Ascending aorta (tissue), 2 donors: ENCODE measurements around the gene NAT16. TPM values are rescaled to one million over a fixed set of nuclear protein-coding genes. Genes with fewer than 3 reads are reported as not detected.
A peak's percentile ranks its signal among the peaks of the same experiment; 100 is the strongest.
"Not testable (repeated sequence)": the region's sequence is repeated elsewhere in the genome, so short reads cannot be mapped to it uniquely, and the experiment has no call there.

Experiments used
- DNase-seq, 2 donors: peaks; one replicate each; pipeline ENCODE4 v3.0.0-alpha.2; 2019; ENCODE audit warnings: low spot score in 2 of 2
- H3K27ac ChIP-seq, 2 donors: fragments of 200-600 bp; sonication (generic); one replicate each; pipeline ENCODE4 v1.5.1; 2016 to 2017; ENCODE audit warnings: mild to moderate bottlenecking in 1 of 2
- H3K27me3 ChIP-seq: fragments of 200-600 bp; sonication (generic); one replicate; pipeline ENCODE4 v1.5.1; 2017
- H3K36me3 ChIP-seq, 2 donors: fragments of 200-600 bp; sonication (generic); one replicate each; pipeline ENCODE4 v1.5.1; 2016
- H3K4me1 ChIP-seq, 2 donors: fragments of 200-600 bp; sonication (generic); one replicate each; pipeline ENCODE4 v1.5.1; 2016 to 2017; ENCODE audit warnings: mild to moderate bottlenecking in 1 of 2
- H3K4me3 ChIP-seq, 2 donors: fragments of 200-600 bp; sonication (generic); one replicate each; pipeline ENCODE4 v1.5.1; 2016 to 2017; ENCODE audit warnings: mild to moderate bottlenecking in 1 of 2
- H3K9me3 ChIP-seq, 2 donors: fragments of 200-600 bp; sonication (generic); one replicate each; pipeline ENCODE4 v1.5.1; 2016
- intact Hi-C: fragments of 100-400 bp; cut with DNase I; formaldehyde crosslinking; loops from one replicate; pipeline ENCODE4 v1.15.1; 2023
- total RNA-seq: library from RNA; depleted of rRNA; stranded (reverse); fragments of >200 nt; gene quantifications from one replicate; pipeline ENCODE4 v1.1.0, GENCODE V29; 2016
- TF ChIP-seq, protein P1 (sequence below), 3 experiments: fragments of 200-600 bp in 2 of 3; fragments of 450-650 bp in 1 of 3; sonication (generic) in 2 of 3; IDR thresholded peaks; one replicate each; pipeline ENCODE4 v1.5.1; 2016 to 2019; ENCODE audit warnings: antibody characterized with exemption in 3 of 3, mild to moderate bottlenecking in 1 of 3, moderate library complexity in 1 of 3

The NAT16 gene
- total RNA-seq, 1 donor from 2014 or later = not detected

DNA sequence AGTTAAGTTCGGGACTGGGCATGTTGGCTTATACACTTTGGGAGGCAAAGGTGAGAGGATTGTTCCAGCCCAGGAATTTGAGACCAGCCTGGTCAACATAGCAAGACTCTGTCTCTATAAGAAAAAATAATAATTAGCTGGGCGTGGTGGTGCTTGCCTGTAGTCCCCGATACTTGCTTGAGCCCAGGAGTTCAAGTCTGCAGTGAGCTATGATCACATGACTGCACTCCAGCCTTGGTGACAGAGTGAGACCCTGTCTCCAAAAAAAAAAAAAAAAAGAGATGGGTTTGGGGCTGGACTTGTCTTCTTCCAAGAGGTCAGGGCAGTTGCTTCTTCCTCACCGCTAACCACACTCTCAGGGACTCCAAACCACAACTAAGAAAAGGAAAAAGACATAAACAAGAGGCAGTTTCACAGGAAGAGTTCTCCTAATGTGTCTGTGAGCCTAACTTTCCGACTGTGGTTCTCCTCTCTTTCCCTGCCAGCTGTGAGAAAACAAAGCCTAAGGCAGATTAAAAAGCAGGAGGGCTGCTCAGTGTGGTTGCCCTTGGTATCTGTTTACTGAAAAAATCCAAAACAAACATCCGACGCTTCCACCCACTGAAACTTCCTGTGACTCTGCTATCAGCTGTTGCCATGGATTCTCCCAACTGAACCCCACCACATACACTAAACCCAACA is 55.6 kb downstream of the NAT16 start:
- intact Hi-C loops = no loop called here
- no peak for DNase-seq
- TF ChIP-seq, protein P1, sequence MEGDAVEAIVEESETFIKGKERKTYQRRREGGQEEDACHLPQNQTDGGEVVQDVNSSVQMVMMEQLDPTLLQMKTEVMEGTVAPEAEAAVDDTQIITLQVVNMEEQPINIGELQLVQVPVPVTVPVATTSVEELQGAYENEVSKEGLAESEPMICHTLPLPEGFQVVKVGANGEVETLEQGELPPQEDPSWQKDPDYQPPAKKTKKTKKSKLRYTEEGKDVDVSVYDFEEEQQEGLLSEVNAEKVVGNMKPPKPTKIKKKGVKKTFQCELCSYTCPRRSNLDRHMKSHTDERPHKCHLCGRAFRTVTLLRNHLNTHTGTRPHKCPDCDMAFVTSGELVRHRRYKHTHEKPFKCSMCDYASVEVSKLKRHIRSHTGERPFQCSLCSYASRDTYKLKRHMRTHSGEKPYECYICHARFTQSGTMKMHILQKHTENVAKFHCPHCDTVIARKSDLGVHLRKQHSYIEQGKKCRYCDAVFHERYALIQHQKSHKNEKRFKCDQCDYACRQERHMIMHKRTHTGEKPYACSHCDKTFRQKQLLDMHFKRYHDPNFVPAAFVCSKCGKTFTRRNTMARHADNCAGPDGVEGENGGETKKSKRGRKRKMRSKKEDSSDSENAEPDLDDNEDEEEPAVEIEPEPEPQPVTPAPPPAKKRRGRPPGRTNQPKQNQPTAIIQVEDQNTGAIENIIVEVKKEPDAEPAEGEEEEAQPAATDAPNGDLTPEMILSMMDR (IDR thresholded peaks at IDR 0.05) = no peak
- Histone ChIP-seq H3K9me3 (no peaks in the 10 kb centered on the region), H3K36me3 (peaks cover 0 to 16% of the 10 kb centered on the region in 2 donors), H3K4me1 (peaks cover 12 to 72% of the 10 kb centered on the region in 2 donors), H3K27ac (peak overlapping the region; percentile 96 to 98), H3K4me3 (no peak overlapping the region), H3K27me3 (no peaks in the 10 kb centered on the region)

- intact Hi-C loops = no loop called here
- H3K4me1 ChIP-seq = peaks cover 18 to 75% of the 10 kb centered on the region in 2 donors
- DNase-seq = no peak
- no peaks in the 10 kb centered on the region for H3K27me3 ChIP-seq
- no peak overlapping the region for H3K4me3 ChIP-seq
- TF ChIP-seq, protein P1 (IDR thresholded peaks at IDR 0.05) = no peak
- peak overlapping the region; percentile 96 to 98 for H3K27ac ChIP-seq
- H3K36me3 ChIP-seq = peaks cover 0 to 9% of the 10 kb centered on the region in 2 donors
- H3K9me3 ChIP-seq = no peaks in the 10 kb centered on the region
Measured at GRCh38 chr7:101123703-101124068, 56.4 kb downstream of the NAT16 start.

DNA sequence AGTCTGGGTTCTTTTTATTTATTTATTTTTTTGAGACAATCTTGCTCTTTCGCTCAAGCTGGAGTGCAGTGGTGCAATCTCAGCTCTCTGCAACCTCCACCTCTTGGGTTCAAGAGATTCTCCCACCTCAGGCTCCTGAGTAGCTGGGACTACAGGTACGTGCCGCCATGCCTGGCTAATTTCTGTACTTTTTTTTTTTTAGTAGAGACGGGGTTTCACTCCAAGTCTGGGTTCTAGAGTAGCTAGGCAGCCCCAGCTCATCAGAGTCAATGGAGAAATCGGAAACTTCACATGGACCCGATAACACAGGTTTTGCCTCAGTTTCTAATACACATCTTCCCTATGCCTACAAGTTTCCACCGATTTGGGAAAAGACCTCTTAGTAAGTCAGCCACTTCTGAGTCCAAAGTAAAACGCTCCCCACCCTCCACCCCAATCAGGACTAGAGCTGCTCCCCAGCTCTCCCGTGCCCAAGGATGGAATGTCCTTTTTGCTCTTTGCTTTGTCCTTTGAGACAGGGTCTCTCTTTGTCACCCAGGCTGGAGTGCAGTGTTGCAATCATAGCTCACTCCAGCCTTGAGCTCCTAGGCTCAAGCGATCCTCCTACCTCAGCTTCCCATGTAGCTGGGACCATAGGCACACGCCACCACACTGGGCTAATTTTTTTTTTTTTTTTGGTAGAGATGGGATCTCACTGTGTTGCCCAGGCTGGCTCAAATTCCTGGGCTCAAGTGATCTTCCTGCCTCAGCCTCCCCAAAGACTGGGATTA is 57.0 kb downstream of the NAT16 start:
- intact Hi-C loops = no loop called here
- Histone ChIP-seq H3K27ac (peak overlapping the region; percentile 96 to 98), H3K9me3 (no peaks in the 10 kb centered on the region), H3K27me3 (no peaks in the 10 kb centered on the region), H3K36me3 (peaks cover 0 to 4% of the 10 kb centered on the region in 2 donors), H3K4me1 (peaks cover 18 to 71% of the 10 kb centered on the region in 2 donors), H3K4me3 (peak overlapping the region; percentile 57 to 63)
- TF ChIP-seq, protein P1 (IDR thresholded peaks at IDR 0.05) = no peak
- no peak for DNase-seq

- TF ChIP-seq, protein P1 (IDR thresholded peaks at IDR 0.05) = no peak
- Histone ChIP-seq H3K4me3 (peak overlapping the region; percentile 57 to 63), H3K27me3 (no peaks in the 10 kb centered on the region), H3K36me3 (no peaks in the 10 kb centered on the region), H3K4me1 (peaks cover 18 to 75% of the 10 kb centered on the region in 2 donors), H3K9me3 (no peaks in the 10 kb centered on the region), H3K27ac (peak overlapping the region; percentile 96 to 98)
- DNase-seq = peak; percentile 90 to 99
- intact Hi-C loops = loop anchor here (1.0 kb wide), 1 partner anchor 16 kb away; no protein-coding TSS in a partner anchor
Measured at GRCh38 chr7:101121991-101122932, 57.8 kb downstream of the NAT16 start.

DNA sequence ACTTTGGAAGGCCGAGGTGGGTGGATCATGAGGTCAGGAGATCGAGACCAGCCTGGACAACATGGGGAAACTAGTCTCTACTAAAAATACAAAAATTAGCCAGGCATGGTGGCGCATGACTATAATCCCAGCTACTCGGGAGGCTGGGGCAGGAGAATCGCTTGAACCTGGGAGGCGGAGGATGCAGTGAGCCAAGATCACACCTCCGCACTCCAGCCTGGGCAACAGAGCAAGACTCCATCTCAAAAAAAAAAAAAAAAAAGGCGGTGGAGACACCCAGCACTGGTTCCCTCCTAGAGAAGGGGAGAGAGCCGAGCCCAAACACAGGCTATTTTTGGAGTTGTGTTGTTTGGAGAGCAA is 58.5 kb downstream of the NAT16 start:
- H3K9me3 ChIP-seq, DNase-seq, H3K36me3 ChIP-seq, H3K27me3 ChIP-seq, H3K4me3 ChIP-seq: not testable (repeated sequence)
- intact Hi-C loops = loop anchor here (1.0 kb wide), 1 partner anchor 17 kb away; no protein-coding TSS in a partner anchor
- Histone ChIP-seq H3K27ac (peak overlapping the region; percentile 96 to 98), H3K4me1 (peaks cover 18 to 72% of the 10 kb centered on the region in 2 donors)

Other genes with a start within 250 kb of the NAT16 start
- gene MUC3A, start 230.8 kb downstream of the NAT16 start, total RNA-seq = not detected
- gene MUC12, start 210.7 kb downstream of the NAT16 start, total RNA-seq = 0.85 TPM
- gene MUC17, start 160.2 kb downstream of the NAT16 start, total RNA-seq = not detected
- gene TRIM56, start 94.8 kb downstream of the NAT16 start, total RNA-seq = 29.6 TPM
- 1,267 TPM for gene SERPINE1, start 53.2 kb downstream of the NAT16 start, total RNA-seq
- gene AP1S1, start 25.8 kb downstream of the NAT16 start, total RNA-seq = 77.4 TPM
- not detected for gene VGF, start 14.7 kb downstream of the NAT16 start, total RNA-seq
- gene MOGAT3, start 20.7 kb upstream of the NAT16 start, total RNA-seq = not detected
- gene PLOD3, start 37.3 kb upstream of the NAT16 start, total RNA-seq = 165 TPM
- 87.9 TPM for gene ZNHIT1, start 37.9 kb upstream of the NAT16 start, total RNA-seq
- 27.7 TPM for gene CLDN15, start 57.5 kb upstream of the NAT16 start, total RNA-seq
- gene FIS1, start 64.8 kb upstream of the NAT16 start, total RNA-seq = 266 TPM
- gene IFT22, start 141.5 kb upstream of the NAT16 start, total RNA-seq = 19.8 TPM
- gene COL26A1, start 182.6 kb upstream of the NAT16 start, total RNA-seq = not detected